22Rv1 (cell line): ENCODE data around the gene C9orf43.
A peak's percentile ranks its signal among the peaks of the same experiment; 100 is the strongest.

Source experiments
- H3K27ac ChIP-seq: fragments of 450-650 bp; 2 replicates; pipeline ENCODE4 v1.5.1; 2017
- ZFX ChIP-seq: fragments of 450-650 bp; IDR thresholded peaks from 2 replicates; pipeline ENCODE4 v1.6.1; 2017; ENCODE audit warnings: antibody characterized with exemption, borderline replicate concordance
- TF ChIP-seq, protein P1 (sequence below): fragments of 450-650 bp; IDR thresholded peaks from 2 replicates; pipeline ENCODE4 v1.5.1; 2017; ENCODE audit warnings: mild to moderate bottlenecking

The C9orf43 gene

DNA sequence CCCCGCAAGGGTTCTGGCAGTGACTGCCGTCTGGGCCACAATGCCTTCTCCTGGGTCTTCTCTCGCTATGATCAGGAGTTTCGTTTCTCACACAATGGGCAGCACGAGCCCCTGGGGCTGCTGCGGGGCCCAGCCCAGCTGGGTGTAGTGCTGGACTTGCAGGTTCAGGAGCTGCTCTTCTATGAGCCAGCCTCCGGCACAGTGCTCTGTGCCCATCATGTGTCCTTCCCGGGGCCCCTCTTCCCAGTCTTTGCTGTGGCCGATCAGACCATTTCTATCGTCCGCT, 40.7 kb upstream of the C9orf43 start:
- no peak overlapping the region for H3K27ac ChIP-seq
- no peak for TF ChIP-seq ZFX
- TF ChIP-seq, protein P1, sequence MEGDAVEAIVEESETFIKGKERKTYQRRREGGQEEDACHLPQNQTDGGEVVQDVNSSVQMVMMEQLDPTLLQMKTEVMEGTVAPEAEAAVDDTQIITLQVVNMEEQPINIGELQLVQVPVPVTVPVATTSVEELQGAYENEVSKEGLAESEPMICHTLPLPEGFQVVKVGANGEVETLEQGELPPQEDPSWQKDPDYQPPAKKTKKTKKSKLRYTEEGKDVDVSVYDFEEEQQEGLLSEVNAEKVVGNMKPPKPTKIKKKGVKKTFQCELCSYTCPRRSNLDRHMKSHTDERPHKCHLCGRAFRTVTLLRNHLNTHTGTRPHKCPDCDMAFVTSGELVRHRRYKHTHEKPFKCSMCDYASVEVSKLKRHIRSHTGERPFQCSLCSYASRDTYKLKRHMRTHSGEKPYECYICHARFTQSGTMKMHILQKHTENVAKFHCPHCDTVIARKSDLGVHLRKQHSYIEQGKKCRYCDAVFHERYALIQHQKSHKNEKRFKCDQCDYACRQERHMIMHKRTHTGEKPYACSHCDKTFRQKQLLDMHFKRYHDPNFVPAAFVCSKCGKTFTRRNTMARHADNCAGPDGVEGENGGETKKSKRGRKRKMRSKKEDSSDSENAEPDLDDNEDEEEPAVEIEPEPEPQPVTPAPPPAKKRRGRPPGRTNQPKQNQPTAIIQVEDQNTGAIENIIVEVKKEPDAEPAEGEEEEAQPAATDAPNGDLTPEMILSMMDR = no peak

DNA sequence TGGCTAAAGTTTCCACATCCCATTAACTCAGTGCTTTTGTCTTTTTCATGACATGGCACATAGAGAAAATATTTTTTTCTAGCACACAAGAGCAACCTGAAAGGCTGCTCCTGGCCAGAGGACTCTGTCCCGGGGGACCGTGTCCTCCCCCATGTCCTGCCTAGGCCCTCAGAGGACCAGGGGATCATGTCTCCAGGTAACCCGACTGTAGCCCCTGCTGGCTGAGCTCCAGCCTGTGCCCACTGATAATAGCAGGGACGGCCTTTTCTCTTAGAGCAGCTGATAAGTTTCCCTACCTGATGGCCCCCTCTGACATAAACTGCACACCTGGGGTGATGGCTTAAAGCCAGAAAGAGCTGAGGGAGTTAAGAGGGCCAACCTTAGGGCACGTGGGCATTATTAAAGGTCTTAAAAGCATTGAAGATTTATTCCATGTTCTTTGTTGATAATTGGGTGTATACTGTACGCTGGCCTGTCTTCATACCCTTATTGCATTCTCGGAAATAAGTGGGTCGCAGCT, 39.7 kb upstream of the C9orf43 start:
- 0 out of 2 replicates have a peak overlapping the region, but pooled peaks have one; percentile 13 for H3K27ac ChIP-seq
- TF ChIP-seq ZFX = no peak
- TF ChIP-seq, protein P1 = no peak

DNA sequence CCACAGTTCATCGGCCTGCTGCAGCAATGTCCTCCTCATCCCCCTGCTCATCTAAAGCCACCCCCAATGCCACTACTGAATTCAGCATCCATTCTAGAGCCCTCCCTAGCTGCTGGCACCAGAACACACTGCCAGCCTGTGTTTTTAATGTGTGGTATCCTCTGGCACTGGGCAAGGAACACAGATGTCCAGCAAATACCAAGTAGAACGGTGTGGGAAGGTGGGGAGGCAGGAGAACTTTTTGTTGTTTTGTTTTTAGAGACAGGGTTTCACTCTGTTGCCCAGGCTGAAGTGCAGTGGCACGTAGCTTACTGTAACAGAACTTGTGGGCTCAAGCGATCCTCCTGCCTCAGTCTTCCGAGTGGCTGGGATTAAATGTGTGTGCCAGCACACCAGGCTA, 38.5 kb upstream of the C9orf43 start:
- H3K27ac ChIP-seq = peak overlapping the region; percentile 17; the same call in 1 of the 2 replicates
- TF ChIP-seq, protein P1 = no peak
- TF ChIP-seq ZFX = no peak

DNA sequence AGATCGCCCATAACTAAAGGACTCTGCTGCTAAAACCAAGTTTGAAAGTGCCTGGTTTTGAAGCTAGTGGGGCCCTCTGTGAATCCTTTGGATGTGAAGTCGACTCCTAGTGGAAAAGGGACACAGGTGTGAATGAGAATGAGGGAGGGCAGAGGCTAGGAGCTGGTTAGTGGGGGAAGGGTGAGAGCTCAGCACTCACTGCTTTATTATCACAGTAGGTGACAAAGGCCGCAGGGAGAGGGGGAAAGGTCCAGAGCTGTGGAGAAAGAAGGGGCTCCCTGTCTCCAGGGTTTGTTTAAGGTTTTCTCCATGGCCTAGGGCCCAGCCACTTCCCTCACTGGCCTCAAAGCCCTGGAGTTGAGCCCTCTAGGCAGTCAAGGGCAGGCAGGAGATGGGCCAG, 37.3 kb upstream of the C9orf43 start:
- TF ChIP-seq ZFX = no peak
- TF ChIP-seq, protein P1 = no peak
- H3K27ac ChIP-seq = no peak overlapping the region

DNA sequence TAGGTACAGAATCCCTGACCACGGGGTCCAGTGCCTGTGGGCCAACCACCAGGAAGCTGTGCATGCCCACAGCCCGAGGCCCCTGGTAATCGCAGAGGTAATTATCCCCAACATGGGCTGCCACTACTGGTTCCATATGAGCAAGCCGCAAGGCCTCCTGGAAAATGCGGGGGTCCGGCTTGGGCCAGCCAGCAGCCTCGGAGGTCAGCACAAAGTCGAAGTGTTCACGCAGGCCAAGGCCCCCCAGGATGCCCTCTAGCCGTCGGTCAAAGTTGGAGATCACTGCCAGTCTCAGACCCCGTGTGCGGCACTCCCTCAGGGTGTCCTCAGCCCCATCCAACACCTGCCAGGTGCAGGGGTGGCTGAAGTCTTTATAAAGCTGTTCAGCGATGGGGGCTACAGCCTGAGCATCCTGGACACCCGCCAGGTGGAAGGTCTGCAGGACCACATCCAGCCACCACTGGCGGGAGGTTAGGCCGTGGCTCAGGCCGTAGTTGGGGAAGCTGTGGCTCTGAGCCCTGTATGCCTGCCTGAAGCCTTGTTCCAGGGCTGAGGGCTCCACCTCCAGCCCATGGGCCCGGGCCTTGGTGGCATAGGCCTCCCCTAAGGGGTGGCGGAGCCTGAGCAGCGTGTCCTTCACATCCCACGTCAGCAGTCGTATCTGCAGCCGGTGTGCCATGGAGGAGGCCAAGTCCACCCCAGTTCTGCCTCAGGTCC, 36.7 kb upstream of the C9orf43 start:
- TF ChIP-seq, protein P1 = no peak
- no peak for TF ChIP-seq ZFX

DNA sequence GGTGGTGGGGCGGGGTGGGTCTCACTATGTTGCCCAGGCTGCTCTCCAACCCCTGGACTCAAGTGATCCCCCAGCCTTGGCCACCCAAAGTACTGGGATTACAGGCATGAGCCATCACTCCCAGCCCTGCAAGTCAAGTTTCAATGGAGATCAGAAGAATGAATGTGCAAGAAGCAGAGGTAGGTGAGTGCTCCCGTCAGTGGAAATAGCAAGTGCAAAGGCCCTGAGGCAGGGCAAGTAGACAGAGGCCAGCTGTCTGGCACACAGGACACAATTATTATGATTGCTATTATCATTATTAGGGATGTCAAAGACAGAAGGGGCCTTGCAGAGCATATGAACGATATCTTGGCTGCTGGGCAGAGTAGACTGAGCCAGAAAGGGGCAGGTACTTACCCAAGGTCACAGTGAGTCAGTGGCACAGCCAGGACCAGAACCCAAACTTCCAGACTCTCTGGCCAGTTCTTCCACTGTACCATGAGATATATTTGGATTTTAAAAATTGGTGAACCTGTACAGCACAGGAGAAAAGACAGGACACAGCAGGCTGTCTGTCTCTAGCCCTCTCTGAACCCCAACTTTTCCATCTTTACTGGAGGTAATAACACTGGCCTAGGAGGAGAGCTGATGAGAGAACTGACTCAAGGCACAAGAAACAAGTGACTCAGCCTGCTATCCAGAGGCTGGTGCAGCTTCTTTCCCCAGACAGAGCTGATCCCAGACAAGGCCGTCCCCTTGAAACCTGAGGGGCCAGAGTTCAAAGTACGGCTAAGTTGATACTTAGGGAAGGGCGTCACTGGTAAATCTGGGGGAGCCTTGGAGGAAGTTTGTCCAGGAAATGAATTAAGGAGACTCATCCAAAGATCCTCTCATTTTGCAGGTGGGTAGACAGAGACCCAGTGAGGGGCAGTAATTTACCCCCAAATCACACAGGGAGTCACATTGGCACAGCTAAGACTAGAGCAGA, 35.2 kb upstream of the C9orf43 start:
- TF ChIP-seq ZFX = no peak
- TF ChIP-seq, protein P1 = no peak
- H3K27ac ChIP-seq = peak overlapping the region; percentile 83

More for the DNA sequence above, 36.7 kb upstream of the C9orf43 start:
- no peak overlapping the region for H3K27ac ChIP-seq
